Parathyroid adenoma (tissue), 2 donors: ENCODE data around the gene EVPLL.

ENCODE experiments used
- H2AFZ ChIP-seq: fragments of 300-600 bp; sonication (generic); one replicate; pipeline ENCODE4 v1.7.0; 2017; ENCODE audit warnings: antibody characterized with exemption, mild to moderate bottlenecking
- H3K27ac ChIP-seq: fragments of 300-600 bp; sonication (generic); one replicate; pipeline ENCODE4 v1.7.0; 2017
- H3K27me3 ChIP-seq: fragments of 300-600 bp; sonication (generic); one replicate; pipeline ENCODE4 v1.7.0; 2017; ENCODE audit warnings: low read length; ENCODE audit not compliant: control insufficient read depth, insufficient read depth
- H3K36me3 ChIP-seq: fragments of 300-600 bp; sonication (generic); one replicate; pipeline ENCODE4 v1.7.0; 2017; ENCODE audit warnings: low read length; ENCODE audit not compliant: control insufficient read depth, insufficient read depth
- H3K4me1 ChIP-seq: fragments of 300-600 bp; sonication (generic); one replicate; pipeline ENCODE4 v1.7.0; 2017; ENCODE audit warnings: control low read depth
- H3K4me2 ChIP-seq: fragments of 300-600 bp; sonication (generic); one replicate; pipeline ENCODE4 v1.7.0; 2017; ENCODE audit warnings: low read length
- H3K4me3 ChIP-seq: fragments of 300-600 bp; sonication (generic); one replicate; pipeline ENCODE4 v1.7.0; 2017; ENCODE audit warnings: low read depth, low read length
- H3K79me2 ChIP-seq: fragments of 300-600 bp; sonication (generic); one replicate; pipeline ENCODE4 v1.7.0; 2017; ENCODE audit warnings: control low read depth
- H3K9ac ChIP-seq: fragments of 300-600 bp; sonication (generic); one replicate; pipeline ENCODE4 v1.7.0; 2017; ENCODE audit warnings: mild to moderate bottlenecking
- H3K9me3 ChIP-seq: fragments of 300-600 bp; sonication (generic); one replicate; pipeline ENCODE4 v1.7.0; 2017; ENCODE audit warnings: low read length; ENCODE audit not compliant: control insufficient read depth
- TF ChIP-seq, protein P1 (sequence below): fragments of 300-600 bp; sonication (generic); IDR thresholded peaks from one replicate; pipeline ENCODE4 v1.7.0; 2017; ENCODE audit warnings: antibody characterized with exemption, mild to moderate bottlenecking
- donor health status: primary hyperparathyroidism.

Gene EVPLL

DNA sequence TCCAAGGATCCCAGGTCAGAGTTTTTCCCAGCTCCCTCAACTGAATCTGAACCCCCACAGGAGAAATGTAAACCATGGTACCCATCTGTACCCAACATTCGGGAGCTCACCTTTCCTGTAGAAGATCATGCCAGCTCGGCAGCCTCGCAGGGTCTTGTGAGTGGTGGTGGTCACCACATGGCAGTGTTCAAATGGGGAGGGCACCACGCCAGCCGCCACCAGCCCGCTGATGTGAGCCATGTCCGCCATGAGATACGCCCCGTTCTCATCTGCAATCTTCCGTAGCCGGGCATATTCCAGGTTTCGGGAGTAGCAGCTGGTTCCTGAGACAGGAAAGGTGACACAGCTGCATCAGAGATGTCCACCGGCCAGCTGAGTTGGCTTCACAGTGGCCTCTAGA lies 37.6 kb upstream of the EVPLL start:
- TF ChIP-seq, protein P1, sequence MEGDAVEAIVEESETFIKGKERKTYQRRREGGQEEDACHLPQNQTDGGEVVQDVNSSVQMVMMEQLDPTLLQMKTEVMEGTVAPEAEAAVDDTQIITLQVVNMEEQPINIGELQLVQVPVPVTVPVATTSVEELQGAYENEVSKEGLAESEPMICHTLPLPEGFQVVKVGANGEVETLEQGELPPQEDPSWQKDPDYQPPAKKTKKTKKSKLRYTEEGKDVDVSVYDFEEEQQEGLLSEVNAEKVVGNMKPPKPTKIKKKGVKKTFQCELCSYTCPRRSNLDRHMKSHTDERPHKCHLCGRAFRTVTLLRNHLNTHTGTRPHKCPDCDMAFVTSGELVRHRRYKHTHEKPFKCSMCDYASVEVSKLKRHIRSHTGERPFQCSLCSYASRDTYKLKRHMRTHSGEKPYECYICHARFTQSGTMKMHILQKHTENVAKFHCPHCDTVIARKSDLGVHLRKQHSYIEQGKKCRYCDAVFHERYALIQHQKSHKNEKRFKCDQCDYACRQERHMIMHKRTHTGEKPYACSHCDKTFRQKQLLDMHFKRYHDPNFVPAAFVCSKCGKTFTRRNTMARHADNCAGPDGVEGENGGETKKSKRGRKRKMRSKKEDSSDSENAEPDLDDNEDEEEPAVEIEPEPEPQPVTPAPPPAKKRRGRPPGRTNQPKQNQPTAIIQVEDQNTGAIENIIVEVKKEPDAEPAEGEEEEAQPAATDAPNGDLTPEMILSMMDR = no peak
- Histone ChIP-seq H3K36me3 (no peaks in the 10 kb centered on the region), H3K9ac (no peak overlapping the region), H3K4me2 (no peak overlapping the region), H3K9me3 (no peaks in the 10 kb centered on the region), H3K27ac (no peak overlapping the region), H3K79me2 (peaks cover 7% of the 10 kb centered on the region), H3K4me1 (peaks cover 5% of the 10 kb centered on the region), H3K27me3 (no peaks in the 10 kb centered on the region), H2AFZ (no peak overlapping the region), H3K4me3 (no peak overlapping the region)

DNA sequence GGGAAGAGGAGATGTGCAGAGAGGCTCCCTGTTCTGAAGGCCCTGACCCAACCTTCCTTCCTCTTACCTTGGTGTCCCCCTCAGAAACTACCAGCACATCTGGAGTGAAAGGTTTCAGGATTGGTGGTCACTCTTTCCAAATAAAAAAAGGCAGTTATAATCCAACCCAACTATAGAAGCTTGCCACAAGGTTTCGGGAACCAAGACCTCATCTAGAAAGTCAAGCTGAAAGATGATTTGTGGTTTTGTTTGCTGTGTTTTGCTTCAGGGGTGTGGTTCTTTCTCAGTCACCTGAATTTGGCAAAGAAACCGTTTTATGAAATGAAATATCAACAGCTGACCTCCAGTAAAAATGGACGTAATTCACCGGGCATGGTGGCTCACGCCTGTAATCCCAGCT lies 33.6 kb upstream of the EVPLL start:
- Histone ChIP-seq H3K4me3 (no peak overlapping the region), H3K27me3 (no peaks in the 10 kb centered on the region), H3K4me1 (peaks cover 5% of the 10 kb centered on the region), H3K27ac (peak overlapping the region; percentile 21), H3K4me2 (no peak overlapping the region), H3K9ac (no peak overlapping the region), H3K36me3 (no peaks in the 10 kb centered on the region), H3K9me3 (no peaks in the 10 kb centered on the region), H2AFZ (no peak overlapping the region), H3K79me2 (peaks cover 7% of the 10 kb centered on the region)
- TF ChIP-seq, protein P1 = no peak

DNA sequence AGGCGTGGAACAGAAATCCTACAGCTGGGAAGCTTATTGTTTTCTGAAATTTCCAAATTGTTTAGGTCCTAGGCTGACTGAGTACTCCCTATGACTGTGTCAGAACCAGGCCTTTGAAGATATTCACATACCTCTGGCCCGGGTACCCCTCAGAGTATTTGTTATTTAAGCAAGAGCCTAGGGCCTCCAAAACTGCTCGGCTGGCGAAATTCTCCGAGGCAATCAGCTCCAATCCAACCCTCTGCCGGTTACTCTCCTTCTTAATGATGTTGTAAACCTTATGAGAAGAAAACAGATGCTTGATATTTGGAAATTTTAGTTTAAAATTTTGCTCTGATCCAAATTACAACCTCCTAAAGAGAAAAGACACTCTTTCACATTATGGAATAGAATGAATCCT lies 24.0 kb upstream of the EVPLL start:
- Histone ChIP-seq H3K4me2 (no peak overlapping the region), H3K27ac (no peak overlapping the region), H3K9ac (no peak overlapping the region), H3K4me3 (no peak overlapping the region), H2AFZ (no peak overlapping the region), H3K4me1 (peaks cover 4% of the 10 kb centered on the region), H3K27me3 (no peaks in the 10 kb centered on the region), H3K9me3 (no peaks in the 10 kb centered on the region), H3K79me2 (peaks cover 7% of the 10 kb centered on the region), H3K36me3 (no peaks in the 10 kb centered on the region)
- TF ChIP-seq, protein P1 = no peak

DNA sequence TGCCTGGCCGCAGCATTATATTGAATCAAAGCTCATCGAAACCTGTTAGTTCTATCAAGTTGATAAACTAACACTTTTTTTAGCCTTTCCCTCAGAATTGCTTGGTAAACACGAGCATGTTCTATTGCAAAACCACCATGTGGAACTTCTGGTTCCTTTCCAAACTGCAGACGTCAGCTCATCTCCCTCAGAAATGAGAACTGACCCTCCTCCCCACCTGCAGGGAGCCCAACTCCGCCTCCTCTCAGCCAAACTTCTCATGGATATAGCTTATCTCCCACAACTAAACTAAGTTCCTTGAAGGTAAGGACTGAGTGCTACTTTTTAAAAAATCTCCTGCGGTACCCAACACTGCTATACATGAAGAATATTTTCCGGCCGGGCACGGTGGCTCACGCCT lies 21.0 kb upstream of the EVPLL start:
- TF ChIP-seq, protein P1 = no peak
- H2AFZ ChIP-seq = peak overlapping the region; percentile 43
- no peak overlapping the region for H3K9ac ChIP-seq
- peak overlapping the region; percentile 55 for H3K4me2 ChIP-seq
- peak overlapping the region; percentile 75 for H3K27ac ChIP-seq
- peaks cover 27% of the 10 kb centered on the region for H3K79me2 ChIP-seq
- no peaks in the 10 kb centered on the region for H3K36me3 ChIP-seq
- peak overlapping the region; percentile 1 for H3K4me3 ChIP-seq
- H3K9me3 ChIP-seq = no peaks in the 10 kb centered on the region
- H3K27me3 ChIP-seq = no peaks in the 10 kb centered on the region
- H3K4me1 ChIP-seq = peaks cover 16% of the 10 kb centered on the region

DNA sequence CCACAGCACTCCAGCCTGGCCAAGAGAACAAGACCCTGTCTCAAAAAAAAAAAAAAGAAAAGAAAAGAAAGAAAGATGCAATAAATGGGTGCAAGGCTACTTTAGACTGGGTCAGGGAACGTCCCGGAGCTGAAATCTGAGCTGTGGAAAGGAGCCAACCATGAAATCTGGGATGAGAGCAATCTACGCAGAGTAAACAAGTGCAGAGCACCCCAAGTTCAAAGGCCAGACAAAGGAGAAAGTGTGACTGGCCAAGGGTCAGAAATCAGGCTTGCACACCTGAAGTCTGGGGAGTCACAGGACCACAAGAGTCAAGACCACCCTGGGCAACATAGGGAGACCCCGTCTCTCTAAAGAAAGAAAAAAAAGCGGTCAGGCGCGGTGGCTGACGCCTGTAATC lies 17.1 kb upstream of the EVPLL start:
- Histone ChIP-seq H3K79me2 (peaks cover 24% of the 10 kb centered on the region), H3K4me3 (no peak overlapping the region), H3K36me3 (no peaks in the 10 kb centered on the region), H2AFZ (no peak overlapping the region), H3K27me3 (no peaks in the 10 kb centered on the region), H3K27ac (peak overlapping the region; percentile 53), H3K9ac (no peak overlapping the region), H3K4me2 (peak overlapping the region; percentile 38), H3K9me3 (no peaks in the 10 kb centered on the region), H3K4me1 (peaks cover 23% of the 10 kb centered on the region)
- TF ChIP-seq, protein P1 = no peak
